Measurements from ENCODE around the gene TBC1D2B. TPM values are rescaled to one million over a fixed set of nuclear protein-coding genes. Genes with fewer than 3 reads are reported as not detected.

The TBC1D2B gene
- polyA plus RNA-seq, 1 donor (not counting 4 experiments of a cell fraction or from before 2014, with no cell fraction given) = 27.0 TPM

DNA sequence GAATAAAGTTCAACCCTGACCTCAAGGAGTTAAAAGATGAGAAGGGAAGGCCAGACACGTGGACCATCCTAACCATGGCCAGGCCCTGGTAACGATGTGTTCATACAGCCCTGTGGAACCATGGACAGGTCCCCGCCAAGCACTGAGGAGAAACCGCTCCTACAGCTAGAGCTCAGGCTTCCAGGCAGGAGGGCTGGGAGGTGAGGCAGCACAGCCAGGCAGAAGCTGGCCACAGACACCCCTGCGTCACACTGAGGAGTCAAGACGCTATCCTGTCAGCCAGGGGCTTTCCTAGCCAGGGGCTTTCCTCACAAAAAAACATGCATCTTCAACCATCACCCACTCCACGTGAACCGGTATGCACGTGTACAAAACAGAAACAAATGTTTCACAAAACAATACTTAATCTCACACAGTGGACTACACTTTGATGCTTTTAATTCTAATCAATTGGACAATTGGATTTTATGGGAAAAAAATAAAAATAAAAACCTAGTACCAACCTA, 73.2 kb downstream of the TBC1D2B start:
- no peak for FAIRE-seq
- no peak overlapping the region for H3K9ac ChIP-seq (ENCODE audit: control insufficient read depth, extremely low read depth, insufficient read depth, low read length)

DNA sequence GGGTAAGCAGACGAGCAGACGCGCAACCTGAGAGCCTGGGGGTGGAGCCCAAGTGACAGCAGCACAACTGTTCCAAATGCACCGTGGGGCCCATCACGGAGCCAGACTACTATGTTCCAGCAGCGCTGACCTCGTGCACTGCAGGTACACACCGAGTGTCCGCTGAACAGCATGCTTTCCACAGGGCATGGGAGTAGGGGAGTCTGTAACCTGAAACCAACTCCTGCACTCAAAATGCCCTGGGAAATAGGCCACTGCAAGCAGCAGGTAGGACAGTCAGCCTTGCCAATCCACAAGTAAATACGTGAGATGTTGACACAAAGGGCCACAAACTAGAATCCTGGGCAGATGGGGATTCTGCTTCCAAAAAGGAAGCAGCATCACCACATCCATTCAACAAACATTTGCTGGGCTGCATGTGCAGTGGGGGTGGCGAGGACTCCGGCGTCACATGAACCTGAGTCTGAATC, 73.9 kb downstream of the TBC1D2B start:
- FAIRE-seq (no peak), DNase-seq (ENCODE audit: low read depth, low spot score) (no peak)
- H3K27ac ChIP-seq (ENCODE audit: control insufficient read depth, insufficient read depth, low read length) = no peak overlapping the region
- dilution Hi-C loops (cut with MboI; ENCODE audit: extremely low pct_ligation_motif_present, low sequenced_read_pairs) = no loop called here
- no peaks in the 10 kb centered on the region for H3K9me1 ChIP-seq (ENCODE audit: control insufficient read depth, extremely low read depth, insufficient read depth, low read length)
- peaks cover 23 to 24% of the 10 kb centered on the region in 2 experiments for H3K36me3 ChIP-seq (ENCODE audit: control insufficient read depth in 2 of 2, extremely low read depth in 1 of 2, insufficient read depth in 2 of 2, low read length in 2 of 2)
- no peak overlapping the region for H3K4me2 ChIP-seq (ENCODE audit: control insufficient read depth, extremely low read depth, insufficient read depth, low read depth, low read length)
- TF ChIP-seq EZH2 (IDR thresholded peaks at IDR 0.05; ENCODE audit: low read length) = no peak
- TF ChIP-seq, protein P1, sequence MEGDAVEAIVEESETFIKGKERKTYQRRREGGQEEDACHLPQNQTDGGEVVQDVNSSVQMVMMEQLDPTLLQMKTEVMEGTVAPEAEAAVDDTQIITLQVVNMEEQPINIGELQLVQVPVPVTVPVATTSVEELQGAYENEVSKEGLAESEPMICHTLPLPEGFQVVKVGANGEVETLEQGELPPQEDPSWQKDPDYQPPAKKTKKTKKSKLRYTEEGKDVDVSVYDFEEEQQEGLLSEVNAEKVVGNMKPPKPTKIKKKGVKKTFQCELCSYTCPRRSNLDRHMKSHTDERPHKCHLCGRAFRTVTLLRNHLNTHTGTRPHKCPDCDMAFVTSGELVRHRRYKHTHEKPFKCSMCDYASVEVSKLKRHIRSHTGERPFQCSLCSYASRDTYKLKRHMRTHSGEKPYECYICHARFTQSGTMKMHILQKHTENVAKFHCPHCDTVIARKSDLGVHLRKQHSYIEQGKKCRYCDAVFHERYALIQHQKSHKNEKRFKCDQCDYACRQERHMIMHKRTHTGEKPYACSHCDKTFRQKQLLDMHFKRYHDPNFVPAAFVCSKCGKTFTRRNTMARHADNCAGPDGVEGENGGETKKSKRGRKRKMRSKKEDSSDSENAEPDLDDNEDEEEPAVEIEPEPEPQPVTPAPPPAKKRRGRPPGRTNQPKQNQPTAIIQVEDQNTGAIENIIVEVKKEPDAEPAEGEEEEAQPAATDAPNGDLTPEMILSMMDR (optimal IDR thresholded peaks at IDR 0.05 in 1 of 3, IDR thresholded peaks at IDR 0.05 in 1 of 3, conservative IDR thresholded peaks at IDR 0.05 in 1 of 3; ENCODE audit: extremely low read depth in 1 of 3, insufficient read depth in 2 of 3, low read length in 3 of 3) = no peak
- H2AFZ ChIP-seq (ENCODE audit: control insufficient read depth, low read length) = no peak overlapping the region
- H3K79me2 ChIP-seq (ENCODE audit: control insufficient read depth, insufficient read depth, low read length) = no peaks in the 10 kb centered on the region
- H3K4me3 ChIP-seq (ENCODE audit: control insufficient read depth in 2 of 3, extremely low read depth in 1 of 3, insufficient read depth in 2 of 3, low read depth in 1 of 3, low read length in 3 of 3) = no peak overlapping the region
- H3K27me3 ChIP-seq (ENCODE audit: control insufficient read depth, extremely low read depth, insufficient read depth, low read length) = no peaks in the 10 kb centered on the region
- H3K9me3 ChIP-seq (ENCODE audit: control insufficient read depth, low read depth, low read length) = no peaks in the 10 kb centered on the region
- H3K4me1 ChIP-seq (ENCODE audit: control insufficient read depth, extremely low read depth, insufficient read depth, low read length) = peaks cover 8% of the 10 kb centered on the region
- no peak overlapping the region for H3K9ac ChIP-seq (ENCODE audit: control insufficient read depth, extremely low read depth, insufficient read depth, low read length)
- H4K20me1 ChIP-seq (ENCODE audit: control insufficient read depth, extremely low read depth, insufficient read depth, low read length) = no peaks in the 10 kb centered on the region

More for the DNA sequence above, 73.2 kb downstream of the TBC1D2B start:
- H3K79me2 ChIP-seq (ENCODE audit: control insufficient read depth, insufficient read depth, low read length) = no peaks in the 10 kb centered on the region
- H3K27me3 ChIP-seq (ENCODE audit: control insufficient read depth, extremely low read depth, insufficient read depth, low read length) = no peaks in the 10 kb centered on the region
- TF ChIP-seq, protein P1 (optimal IDR thresholded peaks at IDR 0.05 in 1 of 3, IDR thresholded peaks at IDR 0.05 in 1 of 3, conservative IDR thresholded peaks at IDR 0.05 in 1 of 3; ENCODE audit: extremely low read depth in 1 of 3, insufficient read depth in 2 of 3, low read length in 3 of 3) = no peak
- no peak for TF ChIP-seq EZH2 (IDR thresholded peaks at IDR 0.05; ENCODE audit: low read length)
- H3K27ac ChIP-seq (ENCODE audit: control insufficient read depth, insufficient read depth, low read length) = no peak overlapping the region
- no peak overlapping the region for H3K4me2 ChIP-seq (ENCODE audit: control insufficient read depth, extremely low read depth, insufficient read depth, low read depth, low read length)
- no peak for DNase-seq (ENCODE audit: low read depth, low spot score)
- H3K4me1 ChIP-seq (ENCODE audit: control insufficient read depth, extremely low read depth, insufficient read depth, low read length) = peaks cover 12% of the 10 kb centered on the region
- H4K20me1 ChIP-seq (ENCODE audit: control insufficient read depth, extremely low read depth, insufficient read depth, low read length) = no peaks in the 10 kb centered on the region
- dilution Hi-C loops (cut with MboI; ENCODE audit: extremely low pct_ligation_motif_present, low sequenced_read_pairs) = no loop called here
- H3K36me3 ChIP-seq (ENCODE audit: control insufficient read depth in 2 of 2, extremely low read depth in 1 of 2, insufficient read depth in 2 of 2, low read length in 2 of 2) = peaks cover 23 to 24% of the 10 kb centered on the region in 2 experiments
- no peaks in the 10 kb centered on the region for H3K9me1 ChIP-seq (ENCODE audit: control insufficient read depth, extremely low read depth, insufficient read depth, low read length)
- no peaks in the 10 kb centered on the region for H3K9me3 ChIP-seq (ENCODE audit: control insufficient read depth, low read depth, low read length)
- H2AFZ ChIP-seq (ENCODE audit: control insufficient read depth, low read length) = no peak overlapping the region
- no peak overlapping the region for H3K4me3 ChIP-seq (ENCODE audit: control insufficient read depth in 2 of 3, extremely low read depth in 1 of 3, insufficient read depth in 2 of 3, low read depth in 1 of 3, low read length in 3 of 3)

Data from keratinocyte (primary cell).